HG03432 (cell line): ENCODE results near the gene PPP1CA.

ENCODE experiments used
- ATAC-seq: cut with Tn5 transposase; IDR thresholded peaks from one replicate; pipeline ENCODE4 v1.9.1; 2021; ENCODE audit warnings: mild to moderate bottlenecking, moderate library complexity; ENCODE audit not compliant: unreplicated experiment

PPP1CA gene

DNA sequence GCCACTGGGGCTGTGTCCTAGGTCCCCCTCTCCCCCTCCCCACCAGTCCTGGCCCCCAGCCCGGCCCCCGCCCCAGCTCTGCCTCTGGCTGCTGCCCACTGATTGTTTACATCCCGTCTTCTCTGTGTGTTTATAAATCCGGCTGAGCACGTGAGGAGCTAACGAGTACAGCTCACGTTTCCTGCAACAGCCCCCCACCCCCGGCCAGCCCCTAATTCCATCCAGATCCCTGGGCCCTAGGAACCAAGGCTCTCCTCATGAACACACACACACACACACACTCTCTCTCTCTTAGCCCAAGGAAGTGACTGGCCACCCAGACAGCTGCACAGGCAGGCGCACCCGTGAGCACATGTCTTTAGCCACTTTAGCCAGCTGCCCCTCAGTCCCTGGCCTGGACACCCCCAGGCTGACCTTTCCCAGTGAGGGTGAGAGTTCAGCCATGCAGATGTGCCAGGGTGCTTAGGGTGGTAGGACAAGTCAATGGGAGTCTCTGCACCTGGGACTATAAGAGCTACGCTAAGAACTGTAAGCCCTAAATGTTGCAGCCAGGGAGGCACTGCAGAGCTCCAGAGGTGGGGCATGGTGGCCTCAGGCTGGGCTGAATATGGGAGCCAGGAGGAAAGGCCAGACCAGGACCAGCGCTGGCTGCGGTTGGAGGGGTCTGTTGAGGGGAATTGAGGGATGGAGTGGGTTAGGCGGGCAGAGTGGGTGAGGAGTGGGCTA is 31.1 kb downstream of the PPP1CA start:
- no peak for ATAC-seq

DNA sequence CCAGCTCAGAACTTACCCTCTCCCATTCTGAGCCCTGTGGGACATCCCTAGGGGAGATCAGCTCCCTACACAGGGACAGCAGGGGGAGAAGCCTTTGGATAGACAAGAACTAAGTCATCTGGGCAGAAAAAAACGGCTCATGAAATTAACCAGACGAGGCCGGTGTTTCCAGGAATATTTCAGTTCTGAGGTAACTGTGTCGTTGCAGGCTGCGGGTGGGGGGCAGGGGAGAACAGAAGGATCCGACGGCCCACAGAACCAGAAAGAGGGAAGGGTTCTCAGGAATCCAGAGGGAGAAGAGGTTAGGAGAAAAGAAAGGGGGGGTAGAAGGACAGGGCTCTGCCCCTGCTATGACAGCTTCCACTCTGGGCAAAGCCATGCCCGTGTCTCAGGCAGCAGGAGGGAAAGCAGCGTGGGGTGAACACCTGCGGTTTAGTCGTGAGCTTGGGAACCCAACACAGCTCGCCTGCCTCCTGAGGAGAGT is 31.8 kb downstream of the PPP1CA start:
- no peak for ATAC-seq

DNA sequence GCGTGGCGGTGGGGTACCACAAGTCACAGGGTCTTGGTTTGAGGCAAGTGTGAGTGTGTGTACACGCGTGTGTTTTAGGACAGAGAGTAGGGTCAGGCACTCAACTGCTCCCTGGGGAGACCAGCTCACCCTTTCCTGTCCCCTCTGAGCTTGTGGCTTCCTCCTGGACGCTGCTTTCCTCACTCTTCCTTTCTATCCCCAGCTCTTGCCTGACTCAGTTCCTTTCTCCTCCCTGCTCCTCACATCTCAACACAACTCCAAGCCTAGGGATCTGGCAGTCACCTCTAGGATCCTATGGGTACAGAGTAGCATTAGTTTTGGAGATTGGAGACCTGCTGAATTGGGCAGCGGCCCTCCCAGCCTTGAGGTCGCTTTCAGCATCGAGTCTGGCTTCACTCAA is 32.4 kb downstream of the PPP1CA start:
- ATAC-seq = no peak

DNA sequence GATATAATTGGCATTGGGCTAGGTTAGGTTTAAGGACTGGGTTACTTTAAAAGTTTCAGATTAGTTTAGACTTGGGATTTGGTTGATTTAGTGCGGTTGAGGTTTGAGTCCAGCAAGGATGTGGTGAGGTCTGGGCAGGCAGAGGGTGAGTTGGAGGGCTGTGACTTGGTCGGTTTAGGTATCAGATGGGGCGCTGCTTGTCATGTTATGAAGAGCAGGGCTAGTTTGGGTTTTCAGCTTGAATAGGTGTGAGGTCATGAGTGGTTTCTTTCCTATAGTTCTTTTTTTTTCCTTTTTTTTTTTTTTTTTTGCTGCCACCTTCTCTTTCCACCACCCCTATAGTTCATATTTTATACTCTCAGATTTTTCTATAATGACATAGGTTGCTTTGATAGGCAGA is 33.0 kb downstream of the PPP1CA start:
- no peak for ATAC-seq

DNA sequence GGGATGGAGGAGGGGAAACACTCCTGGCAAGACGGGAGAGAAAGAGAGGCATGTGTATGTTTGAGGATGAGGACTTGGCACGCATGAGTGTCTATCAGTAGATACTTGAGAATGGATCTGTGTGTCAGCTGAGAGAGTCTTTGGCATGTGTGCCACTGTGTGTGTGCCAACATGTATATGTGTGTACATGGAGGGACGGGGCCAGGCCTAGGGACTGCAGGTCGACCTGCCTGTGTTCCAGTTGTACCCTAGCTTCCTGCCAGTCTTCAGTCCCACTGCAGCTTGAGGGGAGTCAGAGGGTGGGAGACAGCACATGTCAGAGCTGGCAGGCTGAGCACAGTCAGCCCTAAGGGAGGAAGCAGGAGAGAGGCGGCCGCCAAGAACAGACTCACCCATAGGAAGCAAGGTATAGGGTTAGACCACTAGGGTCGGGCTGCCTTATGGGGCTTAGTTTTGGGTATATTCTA is 33.9 kb downstream of the PPP1CA start:
- no peak for ATAC-seq

DNA sequence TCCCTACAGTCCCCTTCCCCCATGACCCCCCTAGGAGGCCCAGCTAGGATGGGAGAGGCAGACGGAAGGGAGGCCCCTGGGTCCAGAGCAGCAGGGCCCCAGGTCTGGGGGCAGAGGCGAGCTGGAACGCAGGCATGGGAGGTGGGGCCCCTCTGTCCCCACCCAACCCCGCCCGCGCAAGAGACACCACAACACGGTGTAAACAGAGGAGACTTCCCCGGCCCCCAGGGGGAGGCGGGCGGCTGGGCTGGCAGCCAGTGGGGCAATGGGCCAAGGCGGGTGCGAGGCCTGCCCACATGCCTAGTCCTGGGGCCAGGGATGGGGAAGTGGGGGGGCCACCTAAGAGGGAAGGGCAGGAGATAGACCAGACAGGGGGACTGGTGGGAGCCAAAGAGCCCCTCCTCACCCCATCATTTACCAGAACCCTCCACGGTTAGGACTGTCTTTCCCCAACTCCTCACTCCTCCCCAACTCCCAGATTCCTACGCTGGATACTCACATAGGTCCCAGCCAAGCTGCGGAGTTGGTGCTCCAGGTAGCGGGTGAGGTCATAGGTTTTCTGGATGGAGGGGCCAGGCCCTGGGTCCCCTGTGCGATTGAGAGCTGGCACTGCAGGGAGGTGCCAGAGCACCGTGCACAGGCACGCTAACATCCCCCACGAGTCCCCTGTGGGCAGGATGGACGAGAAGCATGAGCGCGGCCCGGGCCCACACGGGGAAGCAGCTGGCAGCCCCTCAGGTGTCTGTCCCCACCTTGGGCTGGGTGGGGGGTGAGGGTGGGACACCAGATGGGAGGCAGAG is 34.5 kb downstream of the PPP1CA start:
- no peak for ATAC-seq

DNA sequence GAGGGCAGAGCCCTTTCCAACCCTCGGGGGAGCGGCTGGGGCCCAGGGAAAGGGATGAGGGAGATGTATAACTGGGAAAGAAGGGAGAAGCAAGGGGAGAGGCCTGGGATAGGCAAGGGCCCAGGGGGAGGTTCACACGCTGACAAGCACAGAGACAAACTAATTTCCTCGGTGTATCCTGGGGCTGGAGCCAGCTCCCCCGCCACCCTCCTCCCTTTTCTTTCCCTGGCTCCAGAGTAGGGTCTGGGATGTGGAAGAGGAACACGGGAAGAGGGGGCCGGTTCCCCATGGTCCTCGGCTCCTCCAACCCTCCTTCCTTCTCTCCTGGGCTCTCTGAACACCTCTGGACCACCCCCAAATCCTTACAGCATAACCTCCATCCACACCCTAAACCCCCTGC is 35.1 kb downstream of the PPP1CA start:
- no peak for ATAC-seq

DNA sequence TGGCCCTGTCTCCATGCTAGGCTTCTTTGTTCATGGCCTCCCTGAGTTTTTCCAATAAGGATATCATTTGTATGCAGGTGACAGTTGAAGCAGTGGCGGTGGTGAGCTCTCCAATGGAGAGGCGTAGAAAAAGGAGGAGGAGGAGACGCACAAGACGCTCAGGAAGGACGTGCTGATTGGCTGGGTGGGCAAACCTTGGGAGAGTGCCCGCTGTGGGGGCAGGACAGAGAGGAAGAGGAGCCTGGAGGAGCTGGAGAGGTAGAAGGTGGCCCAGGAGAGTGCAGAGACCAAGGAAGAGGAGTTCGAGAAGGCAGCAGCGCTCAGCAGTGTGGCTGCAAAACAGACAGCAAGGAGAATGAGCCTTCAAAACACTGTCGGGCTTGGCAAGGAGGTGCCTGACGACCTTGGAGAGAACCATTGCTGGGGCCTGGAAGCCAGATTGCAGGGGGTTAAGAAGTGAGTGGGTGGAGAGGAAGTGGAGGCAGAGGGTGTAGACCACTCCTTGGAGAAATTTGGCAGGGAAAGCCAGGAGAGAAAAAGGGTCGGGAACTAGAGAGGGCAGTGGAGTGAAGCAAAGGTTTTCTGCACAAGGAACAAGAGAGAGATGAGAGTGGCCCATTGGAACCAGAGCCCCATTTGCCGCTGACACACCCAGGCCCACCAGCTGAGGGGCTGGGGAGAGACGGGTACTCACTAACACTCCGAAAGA is 35.8 kb downstream of the PPP1CA start:
- ATAC-seq = no peak

DNA sequence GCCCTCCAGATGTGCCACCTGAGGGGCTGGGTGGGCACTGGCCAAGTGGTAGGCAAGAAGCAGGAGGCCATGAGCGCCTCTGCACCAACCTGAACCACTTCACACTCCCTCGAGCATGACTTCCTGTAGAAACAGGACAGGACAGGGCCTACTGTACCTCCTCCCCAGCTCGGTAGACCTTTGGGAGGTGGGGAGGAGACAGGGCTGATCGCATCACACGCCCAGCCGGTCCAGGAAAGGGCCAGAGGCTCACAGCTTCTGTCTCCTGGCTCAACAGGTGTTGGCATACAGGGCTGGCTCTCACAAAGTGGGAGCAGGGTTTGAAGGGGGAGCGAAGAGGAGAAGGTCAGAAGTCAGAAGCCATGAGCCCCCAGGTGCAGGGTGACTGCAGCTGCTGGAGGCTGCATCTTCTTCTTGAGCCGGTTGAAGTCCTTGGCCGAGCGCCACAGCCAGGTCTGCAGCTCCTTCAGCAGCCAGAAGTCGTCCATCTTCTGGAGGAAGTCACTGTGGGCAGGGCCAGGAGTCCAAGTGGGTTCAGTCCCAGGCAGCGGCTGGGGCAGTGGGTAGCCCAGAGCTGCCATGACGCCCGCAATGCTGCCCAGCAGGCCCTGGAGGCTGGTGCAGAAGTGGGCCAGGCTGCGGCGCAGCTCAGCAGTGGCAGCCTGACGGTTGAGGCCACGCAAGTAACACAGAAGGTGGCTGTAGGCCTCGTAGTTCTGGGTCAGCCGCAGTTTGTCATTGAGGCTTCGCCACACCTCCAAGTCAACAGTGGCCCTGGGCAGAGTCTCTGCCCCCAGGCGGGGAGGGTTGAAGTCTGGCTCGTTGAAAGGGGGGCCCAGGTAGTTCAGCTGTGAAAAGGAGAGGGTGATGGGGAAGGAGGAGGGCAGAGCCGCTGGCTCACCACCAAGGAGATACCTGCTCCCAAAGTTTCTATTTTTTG is 36.6 kb downstream of the PPP1CA start:
- no peak for ATAC-seq

DNA sequence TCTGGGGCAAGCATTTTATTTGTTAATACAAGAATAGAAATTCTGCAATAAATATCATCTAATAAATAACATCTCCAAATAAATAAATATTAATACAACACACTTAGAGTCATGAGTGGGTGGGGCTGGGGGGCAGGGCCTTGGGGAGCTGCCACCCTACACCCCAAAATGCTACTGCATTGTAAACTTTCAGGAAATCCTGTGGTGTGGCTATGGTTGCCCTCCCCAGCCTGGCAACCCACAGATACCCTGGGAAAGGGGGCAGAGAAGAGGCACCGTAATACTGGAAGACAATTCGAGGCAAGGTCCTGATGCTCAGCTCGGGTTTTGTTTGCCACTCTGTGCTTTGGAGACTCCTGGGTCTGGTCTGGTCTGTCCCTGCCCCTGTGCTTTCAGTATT is 37.5 kb downstream of the PPP1CA start:
- no peak for ATAC-seq

DNA sequence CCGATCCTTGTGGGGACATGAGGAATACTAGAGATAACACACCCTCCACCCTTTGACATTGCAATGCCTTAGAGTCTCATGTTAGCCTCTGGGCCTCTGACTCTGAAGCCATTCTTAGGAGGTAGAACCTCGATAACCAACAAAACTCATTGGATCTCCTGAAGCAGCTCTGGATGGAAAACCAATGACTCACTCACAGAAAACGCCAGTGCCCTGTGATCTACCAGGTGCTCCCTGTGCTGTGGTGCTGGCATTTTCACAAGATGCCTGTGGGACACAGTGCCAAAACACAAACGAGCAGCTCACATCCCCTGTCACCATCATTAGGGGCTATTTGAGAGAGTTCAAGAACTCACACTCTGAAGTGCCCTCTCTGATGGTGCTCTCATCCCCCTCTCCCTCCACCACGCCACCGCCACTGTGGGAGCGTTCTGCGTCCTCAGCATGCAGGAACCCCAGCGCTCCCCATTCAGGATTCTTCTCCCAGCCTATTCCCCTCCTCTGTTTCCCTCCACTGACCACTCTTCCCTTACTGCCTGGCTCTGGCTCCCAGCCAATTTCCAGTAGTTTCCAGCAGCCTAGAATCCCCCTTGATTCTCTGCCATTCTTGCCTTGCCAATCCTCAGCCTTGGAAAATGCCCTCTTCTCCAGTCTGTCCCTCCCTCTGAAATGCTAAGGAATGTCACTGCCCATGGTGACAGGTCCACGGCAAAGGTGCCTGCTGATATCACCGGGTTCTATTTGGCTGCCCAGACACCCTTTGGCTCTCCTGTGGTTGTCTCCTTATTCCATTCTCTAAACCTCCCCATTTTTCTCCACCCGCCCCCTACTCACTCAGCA is 43.6 kb downstream of the PPP1CA start:
- no peak for ATAC-seq

DNA sequence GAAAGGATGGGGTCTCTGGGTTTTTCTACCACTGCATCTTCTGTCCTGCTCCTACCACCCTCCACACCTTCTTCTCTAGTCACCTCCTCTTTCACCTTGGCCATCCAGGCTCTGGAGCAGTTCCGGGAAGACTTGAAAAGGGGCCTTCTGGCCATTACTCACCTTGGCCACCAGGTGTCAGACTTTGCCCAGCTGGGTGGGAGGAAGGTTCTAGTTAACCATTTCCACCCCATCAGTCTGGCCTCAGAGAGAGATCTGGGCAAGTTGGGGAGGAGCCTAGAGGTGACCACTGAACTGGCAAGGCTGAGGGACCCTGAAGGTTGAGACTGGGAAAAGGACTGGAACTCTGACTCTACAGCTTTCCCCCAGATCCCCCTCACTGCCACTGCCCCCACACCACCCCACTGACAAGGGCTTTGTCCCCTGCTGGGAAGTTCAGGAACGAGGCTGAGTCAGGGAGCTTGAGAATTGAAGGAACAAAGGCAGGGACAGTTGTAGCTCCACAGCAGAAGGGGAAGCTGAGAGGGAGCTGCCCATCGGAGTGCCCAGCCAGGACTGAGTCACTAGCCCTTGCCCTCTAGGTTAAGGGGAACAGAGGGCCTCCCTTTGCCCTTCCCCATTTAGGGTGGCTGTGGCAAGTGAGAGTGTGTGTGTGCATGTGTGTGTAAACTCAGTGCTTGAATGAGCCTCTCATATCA is 44.6 kb downstream of the PPP1CA start:
- no peak for ATAC-seq

DNA sequence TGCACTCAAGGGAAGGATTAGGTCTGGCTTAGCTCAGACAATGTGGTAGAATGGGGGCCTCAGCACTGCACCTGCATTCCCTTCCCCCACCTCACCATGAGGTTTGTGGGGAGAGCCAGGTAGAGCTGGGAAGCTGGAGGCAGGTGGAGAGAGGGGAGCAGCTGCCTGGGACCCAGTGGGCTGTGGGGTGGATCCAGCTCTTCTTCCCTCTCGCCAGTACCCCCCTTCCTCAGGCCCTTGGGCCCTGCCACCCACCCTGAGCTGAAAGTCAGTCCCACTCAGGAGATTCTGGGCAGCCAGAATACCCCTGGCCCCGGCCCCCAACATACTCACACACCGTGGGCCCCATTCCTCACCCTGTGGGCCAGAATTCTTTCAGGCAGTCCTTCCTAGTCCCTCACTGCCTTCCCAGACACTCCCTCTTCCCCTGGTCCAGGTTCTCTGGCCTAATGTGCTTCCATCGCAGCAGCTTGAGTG is 45.2 kb downstream of the PPP1CA start:
- ATAC-seq = no peak

DNA sequence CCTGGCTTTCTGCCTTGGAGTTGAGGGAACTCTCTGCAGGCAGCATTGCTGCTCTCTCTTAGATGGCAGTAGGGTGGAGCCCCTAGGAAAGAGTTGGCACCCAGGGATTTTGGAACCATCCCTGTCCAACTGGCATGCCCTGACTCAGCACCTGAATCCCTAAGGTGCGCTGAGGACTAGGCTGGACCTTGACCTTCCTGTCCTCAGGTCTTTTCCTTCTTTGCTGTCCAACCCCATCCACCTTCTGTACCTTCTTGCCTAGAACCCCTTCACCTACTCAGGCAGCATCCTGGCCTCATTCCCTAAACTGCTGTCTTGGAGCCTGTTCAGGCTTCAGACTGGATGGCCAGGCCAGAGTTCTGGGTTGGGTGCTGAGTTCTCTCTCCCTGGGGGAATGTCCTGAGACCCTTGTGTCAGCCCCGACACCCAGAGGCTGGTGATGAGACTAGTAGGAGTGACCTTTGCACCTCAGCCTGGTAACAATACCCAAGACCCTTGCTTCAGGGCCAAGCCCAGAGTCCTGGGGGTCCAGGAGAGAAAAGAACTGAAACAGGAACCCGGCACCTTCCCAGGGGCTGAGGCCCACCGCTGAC is 45.8 kb downstream of the PPP1CA start:
- no peak for ATAC-seq

DNA sequence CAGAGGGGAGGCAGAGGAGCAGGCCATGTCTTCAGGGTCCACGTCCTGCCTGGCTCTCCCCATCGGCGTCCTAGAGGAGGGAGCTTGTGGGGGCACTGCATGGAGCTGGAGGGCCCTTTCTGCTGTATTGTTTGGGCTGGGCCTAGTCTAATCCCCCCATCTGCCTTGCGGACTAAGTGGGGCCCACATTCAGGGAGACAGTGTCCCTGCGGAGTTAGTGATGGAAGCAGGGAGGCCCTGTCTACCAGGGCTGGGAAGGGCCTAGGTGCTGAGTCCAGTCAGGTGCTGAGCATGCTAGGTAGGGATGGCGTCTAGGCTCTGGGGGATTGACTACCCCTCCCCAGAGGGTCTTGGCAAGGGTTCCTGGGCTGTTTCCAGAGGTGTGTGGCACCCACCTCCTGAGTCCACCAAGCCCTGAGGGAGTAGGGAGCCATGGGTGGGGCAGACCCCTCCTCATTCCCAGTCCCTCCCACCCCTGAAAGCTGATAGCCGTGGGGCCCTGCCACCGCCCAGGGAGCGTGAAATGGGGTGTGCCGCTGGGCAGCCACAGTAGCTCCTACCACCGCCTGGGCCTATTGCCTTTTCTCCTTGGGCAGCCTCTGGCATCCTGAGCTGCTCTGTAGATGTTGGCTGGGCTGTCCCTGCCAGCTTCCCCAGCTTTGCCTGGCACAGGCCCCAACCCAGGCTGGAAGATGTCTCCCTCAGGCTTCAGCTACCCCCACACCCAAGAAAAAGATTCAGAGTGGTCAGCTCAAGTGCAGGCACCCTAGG is 46.5 kb downstream of the PPP1CA start:
- ATAC-seq = no peak

DNA sequence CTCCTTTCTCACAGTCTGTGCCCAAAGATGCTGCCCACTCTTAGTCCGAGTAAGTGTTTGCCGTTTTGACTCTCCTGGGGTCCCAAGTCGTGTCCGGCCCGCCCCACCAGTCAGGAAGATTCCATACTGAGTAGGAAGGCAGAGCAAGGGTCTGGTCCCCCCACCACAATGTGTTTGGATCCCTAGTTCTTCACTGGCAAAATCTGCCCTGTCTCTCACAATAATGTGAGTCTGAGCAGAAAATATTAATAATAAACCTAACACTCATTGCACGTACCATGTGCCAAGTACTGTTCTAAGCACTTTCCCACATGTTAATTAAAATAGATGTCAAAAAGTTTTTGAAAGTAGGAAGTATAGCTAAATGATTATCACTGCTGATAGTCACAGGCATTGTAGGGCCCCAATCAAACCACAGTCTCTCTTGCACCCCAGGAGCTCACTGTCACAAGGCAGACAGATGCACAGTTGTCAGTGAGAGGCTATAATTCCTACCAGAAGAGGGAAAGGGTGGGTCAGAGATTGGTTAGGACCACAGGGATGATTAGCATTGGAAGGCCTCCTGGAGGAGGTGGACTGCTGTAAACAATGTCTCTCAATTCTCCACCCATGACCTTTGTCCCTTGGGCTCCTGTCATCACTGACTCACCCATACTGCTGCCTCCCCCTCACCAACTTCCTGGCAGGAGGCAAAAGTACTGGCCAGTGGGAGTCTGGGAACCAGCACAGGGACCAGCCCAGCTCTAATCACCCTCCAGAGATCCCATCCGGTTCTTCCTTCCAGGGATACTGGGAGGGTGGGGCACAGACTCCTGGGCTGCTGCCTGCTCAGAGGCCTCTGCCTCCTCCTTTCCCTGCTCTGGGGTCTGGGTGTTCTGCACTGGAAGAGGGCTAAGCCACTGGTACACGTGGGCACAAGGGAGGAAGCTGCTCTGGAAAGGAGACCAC is 47.3 kb downstream of the PPP1CA start:
- no peak for ATAC-seq
